GM06990 (cell line): ENCODE data around the gene SIAH3.
A peak's percentile ranks its signal among the peaks of the same experiment; 100 is the strongest.

Source experiments
- DNase-seq: peaks from one replicate; pipeline ENCODE4 v3.0.0-alpha.2; 2011; ENCODE audit not compliant: insufficient read length; ENCODE audit errors: extremely low read depth
- H3K27me3 ChIP-seq: replicated peaks from 2 replicates; pipeline ENCODE4 v1.6.0; 2011; ENCODE audit warnings: low read length; ENCODE audit not compliant: control insufficient read depth, insufficient read depth
- H3K36me3 ChIP-seq: 2 replicates; pipeline ENCODE4 v1.5.1; 2011; ENCODE audit warnings: low read length; ENCODE audit not compliant: control insufficient read depth, insufficient read depth
- H3K4me3 ChIP-seq: replicated peaks from 2 replicates; pipeline ENCODE4 v1.5.1; 2011; ENCODE audit warnings: low read depth, mild to moderate bottlenecking, control low read depth, low read length
- CTCF ChIP-seq: IDR thresholded peaks from 2 replicates; pipeline ENCODE4 v1.5.1; 2011; ENCODE audit warnings: low read length, control low read depth, mild to moderate bottlenecking, inconsistent platforms; ENCODE audit not compliant: insufficient read depth, poor library complexity, severe bottlenecking

Gene SIAH3

GRCh38 chr13:45820106-45820838 lies 31.3 kb downstream of the SIAH3 start:
- Histone ChIP-seq H3K4me3 (no peak overlapping the region), H3K36me3 (no peaks in the 10 kb centered on the region), H3K27me3 (no peaks in the 10 kb centered on the region)
- TF ChIP-seq CTCF, result no peak
- no peak for DNase-seq

GRCh38 chr13:45817833-45818232 lies 33.7 kb downstream of the SIAH3 start:
- TF ChIP-seq CTCF, result peak; percentile 22
- Histone ChIP-seq H3K4me3 (no peak overlapping the region), H3K36me3 (no peaks in the 10 kb centered on the region), H3K27me3 (no peaks in the 10 kb centered on the region; the same call in 1 of the 2 replicates)
- DNase-seq, result no peak

GRCh38 chr13:45816427-45816826 lies 35.1 kb downstream of the SIAH3 start:
- TF ChIP-seq CTCF, result no peak
- H3K27me3 ChIP-seq, result no peaks in the 10 kb centered on the region; the same call in 1 of the 2 replicates
- no peak overlapping the region for H3K4me3 ChIP-seq
- DNase-seq, result no peak
- H3K36me3 ChIP-seq, result no peaks in the 10 kb centered on the region

GRCh38 chr13:45812695-45813372 lies 38.7 kb downstream of the SIAH3 start:
- DNase-seq, result no peak
- Histone ChIP-seq H3K36me3 (no peaks in the 10 kb centered on the region), H3K27me3 (no peaks in the 10 kb centered on the region; the same call in 1 of the 2 replicates), H3K4me3 (no peak overlapping the region)
- TF ChIP-seq CTCF, result no peak

- Histone ChIP-seq H3K36me3 (no peaks in the 10 kb centered on the region), H3K4me3 (no peak overlapping the region), H3K27me3 (no peaks in the 10 kb centered on the region; the same call in 1 of the 2 replicates)
- no peak for DNase-seq
- TF ChIP-seq CTCF, result no peak
These were observed 39.5 kb downstream of the SIAH3 start for GRCh38 chr13:45811891-45812694.
